ENCODE measurements around the gene TMEM229A. TPM values are rescaled to one million over a fixed set of nuclear protein-coding genes. Genes with fewer than 3 reads are reported as not detected.

Gene TMEM229A
- total and polyA plus RNA-seq, 9 of the 15 experiments (the other 6 are each of a cell fraction or from before 2014, with no cell fraction given): not detected

DNA sequence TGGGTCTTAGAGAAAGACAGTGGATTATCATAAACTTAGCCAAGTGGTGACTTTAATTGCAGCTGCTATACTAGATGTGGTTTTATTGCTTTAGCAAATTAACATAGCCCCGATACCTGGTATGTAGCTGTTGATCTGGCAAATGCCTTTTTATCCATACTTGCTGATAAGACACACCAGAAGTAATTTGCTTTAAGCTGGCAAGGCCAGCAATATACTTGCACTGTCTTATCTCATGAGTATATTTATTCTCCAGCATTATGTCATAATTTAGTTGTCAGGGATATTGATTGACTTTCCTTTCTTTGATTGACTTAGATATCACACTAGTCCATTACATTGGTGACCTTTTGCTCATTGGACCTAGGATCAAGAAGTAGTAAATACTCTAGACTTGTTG is 12.8 kb downstream of the TMEM229A start (continued):
- TF ChIP-seq HEY1 (CRISPR knock-in tag; IDR thresholded peaks at IDR 0.05; ENCODE audit: borderline replicate concordance): no peak
- no peak for TF ChIP-seq CCNT2 (IDR thresholded peaks at IDR 0.05; ENCODE audit: borderline replicate concordance, extremely low read depth, insufficient read length, low read depth, low read length)
- no peak for TF ChIP-seq SRSF1 (IDR thresholded peaks at IDR 0.05; ENCODE audit: low read depth, low read length)
- no peak for TF ChIP-seq PREB (CRISPR knock-in tag; IDR thresholded peaks at IDR 0.05)
- TF ChIP-seq EZH2 (IDR thresholded peaks at IDR 0.05; ENCODE audit: borderline replicate concordance, low read depth, low read length): no peak
- TF ChIP-seq EGR1 (conservative IDR thresholded peaks at IDR 0.05): no peak
- TF ChIP-seq, protein P1, sequence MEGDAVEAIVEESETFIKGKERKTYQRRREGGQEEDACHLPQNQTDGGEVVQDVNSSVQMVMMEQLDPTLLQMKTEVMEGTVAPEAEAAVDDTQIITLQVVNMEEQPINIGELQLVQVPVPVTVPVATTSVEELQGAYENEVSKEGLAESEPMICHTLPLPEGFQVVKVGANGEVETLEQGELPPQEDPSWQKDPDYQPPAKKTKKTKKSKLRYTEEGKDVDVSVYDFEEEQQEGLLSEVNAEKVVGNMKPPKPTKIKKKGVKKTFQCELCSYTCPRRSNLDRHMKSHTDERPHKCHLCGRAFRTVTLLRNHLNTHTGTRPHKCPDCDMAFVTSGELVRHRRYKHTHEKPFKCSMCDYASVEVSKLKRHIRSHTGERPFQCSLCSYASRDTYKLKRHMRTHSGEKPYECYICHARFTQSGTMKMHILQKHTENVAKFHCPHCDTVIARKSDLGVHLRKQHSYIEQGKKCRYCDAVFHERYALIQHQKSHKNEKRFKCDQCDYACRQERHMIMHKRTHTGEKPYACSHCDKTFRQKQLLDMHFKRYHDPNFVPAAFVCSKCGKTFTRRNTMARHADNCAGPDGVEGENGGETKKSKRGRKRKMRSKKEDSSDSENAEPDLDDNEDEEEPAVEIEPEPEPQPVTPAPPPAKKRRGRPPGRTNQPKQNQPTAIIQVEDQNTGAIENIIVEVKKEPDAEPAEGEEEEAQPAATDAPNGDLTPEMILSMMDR (IDR thresholded peaks at IDR 0.05 in 2 of 3, conservative IDR thresholded peaks at IDR 0.05 in 1 of 3; ENCODE audit: insufficient read depth in 2 of 3, low read depth in 1 of 3, low read length in 3 of 3): no peak

DNA sequence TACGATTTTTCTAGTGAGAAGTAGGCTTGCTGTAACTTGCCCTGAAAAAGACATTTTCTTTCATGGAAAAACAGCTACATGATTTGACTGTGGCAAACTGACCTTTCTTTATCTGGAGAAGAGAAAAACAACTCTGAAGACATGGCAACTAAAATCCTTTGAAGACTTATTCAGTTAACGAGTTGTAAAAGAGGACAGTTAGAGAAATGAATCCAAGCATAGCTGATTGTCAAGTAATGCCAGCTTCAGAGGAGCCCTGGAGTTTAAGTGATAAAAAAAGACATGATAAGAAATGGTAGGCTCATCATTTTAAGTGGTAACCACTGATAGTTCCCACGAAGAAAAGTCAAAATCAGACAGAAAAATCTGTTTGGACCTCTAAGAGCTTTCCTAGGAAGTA is 19.6 kb downstream of the TMEM229A start:
- Histone ChIP-seq H3K4me3 (no peak overlapping the region), H3K4me1 (replicated peaks in 1 of 2; ENCODE audit: control insufficient read depth in 2 of 2, insufficient read depth in 2 of 2, low read length in 2 of 2) (no peaks in the 10 kb centered on the region), H3K9me1 (ENCODE audit: control insufficient read depth, insufficient read depth, low read length) (no peaks in the 10 kb centered on the region), H2AFZ (ENCODE audit: low read depth, low read length) (no peak overlapping the region), H3K79me2 (ENCODE audit: control insufficient read depth, insufficient read depth, low read length) (no peaks in the 10 kb centered on the region), H3K27me3 (ENCODE audit: control insufficient read depth in 2 of 2, insufficient read depth in 2 of 2, low read length in 2 of 2) (no peaks in the 10 kb centered on the region), H3K9me3 (replicated peaks; ENCODE audit: control insufficient read depth, insufficient read depth, low read depth, low read length) (no peaks in the 10 kb centered on the region), H3K27ac (ENCODE audit: extremely low read depth, low read depth, low read length) (no peak overlapping the region), H4K20me1 (replicated peaks; ENCODE audit: control insufficient read depth, insufficient read depth, low read length) (no peaks in the 10 kb centered on the region), H3K9ac (ENCODE audit: insufficient read depth in 1 of 2, low read depth in 2 of 2, low read length in 2 of 2) (no peak overlapping the region), H3K36me3 (ENCODE audit: control insufficient read depth, insufficient read depth, low read length) (no peaks in the 10 kb centered on the region), H3K4me2 (ENCODE audit: insufficient read depth, low read length) (no peak overlapping the region)
- in situ Hi-C loops (cut with MboI) (no loop called here), intact Hi-C loops (cut with micrococcal nuclease) (no loop called here)
- no TSS peak for BruUV-seq (replicated peaks)
- ChIA-PET CTCF (ENCODE audit: low intra/inter-chr PET ratio) (no interaction called here), POLR2A (interaction anchor here (0.5 kb wide), 1 partner anchor 39 kb away, joined by 3 read pairs; no protein-coding TSS in a partner anchor)
- ATAC-seq (no peak), FAIRE-seq (no peak), DNase-seq (ENCODE audit: extremely low read depth in 1 of 4, low spot score in 3 of 4) (no peak)
- 0% methylated on average over 3 of the region's 3 CpGs for WGBS (ENCODE audit: insufficient coverage, low coverage, missing lambda C conversion rate)
- TF ChIP-seq PHB (CRISPR knock-in tag; IDR thresholded peaks at IDR 0.05): no peak
- TF ChIP-seq ZNF778 (CRISPR knock-in tag; IDR thresholded peaks at IDR 0.05): no peak
- TF ChIP-seq BCL6 (CRISPR knock-in tag; IDR thresholded peaks at IDR 0.05): no peak
- no peak for TF ChIP-seq POU5F1 (IDR thresholded peaks at IDR 0.05; ENCODE audit: borderline replicate concordance, low read depth, low read length, partially characterized antibody)
- TF ChIP-seq ZNF583 (CRISPR knock-in tag; IDR thresholded peaks at IDR 0.05): no peak
- no peak for TF ChIP-seq TAF9B (IDR thresholded peaks at IDR 0.05; ENCODE audit: partially characterized antibody)
- TF ChIP-seq, protein P2, sequence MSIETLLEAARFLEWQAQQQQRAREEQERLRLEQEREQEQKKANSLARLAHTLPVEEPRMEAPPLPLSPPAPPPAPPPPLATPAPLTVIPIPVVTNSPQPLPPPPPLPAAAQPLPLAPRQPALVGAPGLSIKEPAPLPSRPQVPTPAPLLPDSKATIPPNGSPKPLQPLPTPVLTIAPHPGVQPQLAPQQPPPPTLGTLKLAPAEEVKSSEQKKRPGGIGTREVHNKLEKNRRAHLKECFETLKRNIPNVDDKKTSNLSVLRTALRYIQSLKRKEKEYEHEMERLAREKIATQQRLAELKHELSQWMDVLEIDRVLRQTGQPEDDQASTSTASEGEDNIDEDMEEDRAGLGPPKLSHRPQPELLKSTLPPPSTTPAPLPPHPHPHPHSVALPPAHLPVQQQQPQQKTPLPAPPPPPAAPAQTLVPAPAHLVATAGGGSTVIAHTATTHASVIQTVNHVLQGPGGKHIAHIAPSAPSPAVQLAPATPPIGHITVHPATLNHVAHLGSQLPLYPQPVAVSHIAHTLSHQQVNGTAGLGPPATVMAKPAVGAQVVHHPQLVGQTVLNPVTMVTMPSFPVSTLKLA (conservative IDR thresholded peaks at IDR 0.05): no peak
- no peak for TF ChIP-seq SREBF1 (IDR thresholded peaks at IDR 0.05; ENCODE audit: borderline replicate concordance, low read depth, low read length)
- TF ChIP-seq, protein P3, sequence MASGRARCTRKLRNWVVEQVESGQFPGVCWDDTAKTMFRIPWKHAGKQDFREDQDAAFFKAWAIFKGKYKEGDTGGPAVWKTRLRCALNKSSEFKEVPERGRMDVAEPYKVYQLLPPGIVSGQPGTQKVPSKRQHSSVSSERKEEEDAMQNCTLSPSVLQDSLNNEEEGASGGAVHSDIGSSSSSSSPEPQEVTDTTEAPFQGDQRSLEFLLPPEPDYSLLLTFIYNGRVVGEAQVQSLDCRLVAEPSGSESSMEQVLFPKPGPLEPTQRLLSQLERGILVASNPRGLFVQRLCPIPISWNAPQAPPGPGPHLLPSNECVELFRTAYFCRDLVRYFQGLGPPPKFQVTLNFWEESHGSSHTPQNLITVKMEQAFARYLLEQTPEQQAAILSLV (tag; IDR thresholded peaks at IDR 0.05): no peak
- TF ChIP-seq CREBBP (IDR thresholded peaks at IDR 0.05; ENCODE audit: low read depth, low read length): no peak
